GM12878 (cell line): Measurements from ENCODE around the gene LRRK1. TPM values are rescaled to one million over a fixed set of nuclear protein-coding genes. Genes with fewer than 3 reads are reported as not detected.

ENCODE experiments used
- ATAC-seq: fragments of 200-7000 bp; cut with Tn5 transposase; 3 replicates; pipeline ENCODE4 v1.9.1; 2020; ENCODE audit warnings: mild to moderate bottlenecking, moderate library complexity
- BruUV-seq: library from RNA; stranded (reverse); fragments of 400-500 nt; replicated peaks from 2 replicates; lab custom pipeline; 2021; lab: Mats Ljungman, UMichigan
- CTCF ChIA-PET: fragments of 300-600 bp; sonication (Branson Sonifier 250); formaldehyde crosslinking; extraction: SDS; loops from one replicate; lab custom pipeline; 2021; ENCODE audit warnings: inconsistent platforms; lab: Yijun Ruan, JAX
- POLR2A ChIA-PET: fragments of 350-600 bp; formaldehyde crosslinking; extraction: SDS; loops from one replicate; lab custom pipeline; 2021; ENCODE audit warnings: inconsistent platforms; lab: Charles Lee
- RAD21 ChIA-PET: fragments of 300-600 bp; sonication (Branson Sonifier 250); formaldehyde crosslinking; loops from one replicate; lab custom pipeline; 2023; ENCODE audit warnings: antibody characterized with exemption; ENCODE audit not compliant: unreplicated experiment; lab: Charles Lee
- SMC1A ChIA-PET: fragments of 300-600 bp; sonication (Branson Sonifier 250); formaldehyde crosslinking; loops from one replicate; lab custom pipeline; 2023; ENCODE audit not compliant: unreplicated experiment, uncharacterized antibody; lab: Charles Lee
- DNase-seq: peaks from one replicate; pipeline ENCODE4 v3.0.0-alpha.2; 2011; ENCODE audit warnings: low read depth, low spot score
- FAIRE-seq: peaks from 3 replicates; lab custom pipeline; 2011; peaks lifted over from hg19 to GRCh38; lab: Jason Lieb, UNC
- H2AFZ ChIP-seq: 2 replicates; pipeline ENCODE4 v1.6.0; 2011; ENCODE audit warnings: low read depth, low read length, control low read depth; ENCODE audit not compliant: control insufficient read depth
- H3K27ac ChIP-seq: 2 replicates; pipeline ENCODE4 v1.5.1; 2011; ENCODE audit warnings: control low read depth; ENCODE audit not compliant: control insufficient read depth, insufficient read depth
- H3K27me3 ChIP-seq, 2 experiments: replicated peaks in 1 of 2; 2 replicates each; pipeline versions ENCODE4 v1.6.0 to v1.6.1; 2011; ENCODE audit warnings: low read length in 1 of 2; ENCODE audit not compliant: control insufficient read depth in 2 of 2, insufficient read depth in 2 of 2
- H3K36me3 ChIP-seq, 2 experiments: 2 replicates each; pipeline ENCODE4 v1.5.1; 2011; ENCODE audit warnings: low read length in 1 of 2; ENCODE audit not compliant: control insufficient read depth in 2 of 2, insufficient read depth in 2 of 2
- H3K4me1 ChIP-seq: 2 replicates; pipeline ENCODE4 v1.6.1; 2011; ENCODE audit warnings: mild to moderate bottlenecking, low read length, moderate library complexity, mixed read lengths; ENCODE audit not compliant: control insufficient read depth, insufficient read depth
- H3K4me2 ChIP-seq: 2 replicates; pipeline ENCODE4 v1.6.0; 2011; ENCODE audit warnings: control low read depth; ENCODE audit not compliant: control insufficient read depth, insufficient read depth
- H3K4me3 ChIP-seq: fragments of 200-600 bp; sonication (generic); 2 replicates; pipeline ENCODE4 v1.5.1; 2016
- H3K79me2 ChIP-seq: 2 replicates; pipeline ENCODE4 v1.6.0; 2011; ENCODE audit warnings: low read length; ENCODE audit not compliant: control insufficient read depth, insufficient read depth
- H3K9ac ChIP-seq: 2 replicates; pipeline ENCODE4 v1.8.0; 2011; ENCODE audit warnings: low read length, control low read depth, mixed read lengths; ENCODE audit not compliant: control insufficient read depth, insufficient read depth
- H3K9me3 ChIP-seq: replicated peaks from 3 replicates; pipeline ENCODE4 v1.5.1; 2011; ENCODE audit warnings: mild to moderate bottlenecking, low read length; ENCODE audit not compliant: control insufficient read depth, insufficient read depth
- H4K20me1 ChIP-seq: 2 replicates; pipeline ENCODE4 v1.6.0; 2011; ENCODE audit not compliant: control insufficient read depth, insufficient read depth
- ESRRA ChIP-seq: IDR thresholded peaks from 2 replicates; pipeline ENCODE4 v1.6.1; 2012; ENCODE audit warnings: mild to moderate bottlenecking, low read length, improper control_type of control experiment
- SREBF2 ChIP-seq: IDR thresholded peaks from 2 replicates; pipeline ENCODE4 v1.6.1; 2012; ENCODE audit warnings: mild to moderate bottlenecking, low read length
- ZNF592 ChIP-seq: fragments of 450-650 bp; IDR thresholded peaks from 2 replicates; pipeline ENCODE4 v1.6.1; 2017; ENCODE audit warnings: mild to moderate bottlenecking, moderate library complexity
- ZNF622 ChIP-seq: fragments of 450-650 bp; IDR thresholded peaks from 2 replicates; pipeline ENCODE4 v1.6.1; 2017; ENCODE audit warnings: mild to moderate bottlenecking, inconsistent platforms
- WGBS: methylation state at CpG from one replicate; pipeline ENCODE4 v1.1.6; 2016; ENCODE audit warnings: low lambda C conversion rate; ENCODE audit not compliant: insufficient replicate concordance, insufficient coverage; ENCODE audit errors: missing lambda C conversion rate; 5-methylcytosine and 5-hydroxymethylcytosine counted together
- in situ Hi-C: fragments of 300-500 bp; cut with MboI; formaldehyde crosslinking; loops from 9 replicates; pipeline ENCODE4 v1.14.3; 2018; ENCODE audit warnings: mixed read lengths
- intact Hi-C: fragments of 100-400 bp; cut with micrococcal nuclease; formaldehyde crosslinking; loops from one replicate; pipeline ENCODE4 v1.14.2; 2022; ENCODE audit not compliant: unreplicated experiment
- polyA plus RNA-seq, 11 experiments: library from polyadenylated mRNA; depleted of rRNA in 4 of 11; unstranded in 6 of 11; stranded (reverse) in 5 of 11; fragments of >200 nt; fragmentation: Nextera tagmentation in 4 of 11; fragmentation: Illumina TruSeq in 1 of 11; extraction: Ambion mirVana in 4 of 11; extraction: Trizol in 1 of 11; gene quantifications; 1 replicate in 1 of 11; 2 replicates in 10 of 11; pipeline versions ENCODE4 v1.2.1 to v1.2.3, GENCODE V29; 2011 to 2016; ENCODE audit warnings: inconsistent platforms in 2 of 11, missing spikeins in 2 of 11, low read depth in 1 of 11
- total RNA-seq, 4 experiments: library from RNA; depleted of rRNA in 3 of 4; stranded (reverse); fragments of >200 nt in 3 of 4; fragmentation: Illumina TruSeq in 1 of 4; extraction: Trizol in 1 of 4; gene quantifications; 2 replicates each; pipeline versions ENCODE4 v1.2.1 to v1.2.3, GENCODE V29; 2013 to 2021

Gene LRRK1
- total and polyA plus RNA-seq, 10 of the 15 experiments (the other 5 are each of a cell fraction or from before 2014, with no cell fraction given) = 2.2 to 58.3 (median 17.9) TPM

DNA sequence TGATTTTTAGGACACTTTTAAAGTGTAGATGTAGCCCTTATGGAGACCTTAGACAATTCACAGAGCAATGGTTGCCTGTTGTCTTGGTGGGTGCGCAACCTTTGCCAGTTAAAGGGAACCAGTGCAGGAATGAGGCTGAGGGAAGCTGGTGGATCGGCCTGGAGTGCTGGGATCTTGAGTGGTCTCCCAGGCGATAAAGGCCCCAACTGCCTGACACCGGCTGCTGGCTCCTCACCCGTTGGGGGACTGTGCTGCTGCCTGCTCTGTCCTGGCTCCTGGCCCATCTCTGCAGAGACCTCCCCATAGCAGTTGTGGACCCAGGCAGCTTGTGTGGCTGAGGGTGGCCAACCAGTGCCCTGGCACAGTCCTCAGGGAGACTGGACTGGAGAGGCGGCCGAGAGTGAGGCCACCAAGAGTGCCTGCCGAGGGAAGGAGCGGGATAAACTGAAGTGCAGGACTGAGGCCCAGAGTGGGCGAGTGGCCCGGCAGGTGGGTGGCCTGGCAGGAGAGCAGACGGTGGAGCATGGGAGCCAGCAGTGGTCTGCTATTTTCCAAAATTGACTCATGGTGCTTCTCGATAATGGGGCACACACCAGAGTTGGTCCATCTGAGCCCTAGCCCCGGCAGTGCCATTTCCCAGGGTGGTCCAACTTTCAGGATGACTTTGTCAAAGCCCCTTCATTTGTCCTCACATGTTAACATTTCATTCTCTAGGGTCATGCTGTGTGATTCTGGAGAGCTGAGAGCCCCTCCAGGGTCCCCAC, 37.4 kb upstream of the LRRK1 start:
- H3K4me1 ChIP-seq = no peaks in the 10 kb centered on the region
- TF ChIP-seq ESRRA (no peak), SREBF2 (no peak), ZNF622 (no peak), ZNF592 (no peak)
- 54% methylated on average over 14 of the region's 14 CpGs for WGBS
- in situ Hi-C loops = no loop called here
- intact Hi-C loops = no loop called here
- DNase-seq (no peak), FAIRE-seq (no peak), ATAC-seq (no peak)
- no TSS peak for BruUV-seq
- H3K79me2 ChIP-seq = no peaks in the 10 kb centered on the region
- H3K4me2 ChIP-seq = no peak overlapping the region
- H3K4me3 ChIP-seq = no peak overlapping the region
- no peaks in the 10 kb centered on the region for H4K20me1 ChIP-seq
- CTCF ChIA-PET = interaction anchor here (0.8 to 1.0 kb wide), 2 partner anchors 9 to 125 kb away, joined by 3 read pairs; no protein-coding TSS in a partner anchor
- H2AFZ ChIP-seq = no peak overlapping the region
- H3K9ac ChIP-seq = no peak overlapping the region
- H3K27ac ChIP-seq = no peak overlapping the region
- RAD21 ChIA-PET = no interaction called here
- peaks cover 16 to 23% of the 10 kb centered on the region in 2 experiments for H3K27me3 ChIP-seq
- POLR2A ChIA-PET = no interaction called here
- no peaks in the 10 kb centered on the region for H3K9me3 ChIP-seq
- no peaks in the 10 kb centered on the region for H3K36me3 ChIP-seq
- SMC1A ChIA-PET = no interaction called here
